HepG2 (cell line): ENCODE measurements around the gene FAAP20. TPM values are rescaled to one million over a fixed set of nuclear protein-coding genes. Genes with fewer than 3 reads are reported as not detected.

Source experiments
- CCDC6 ChIP-seq: sonication (generic); formaldehyde crosslinking; IDR thresholded peaks from 2 replicates; pipeline ENCODE4 v1.8.1; 2022; ENCODE audit warnings: mild to moderate bottlenecking, missing genetic modification reagents, moderate library complexity
- FOXO1 ChIP-seq: sonication (generic); formaldehyde crosslinking; IDR thresholded peaks from 2 replicates; pipeline ENCODE4 v1.4.0; 2020; ENCODE audit warnings: missing genetic modification reagents
- MTA1 ChIP-seq: sonication (generic); formaldehyde crosslinking; IDR thresholded peaks from 2 replicates; pipeline ENCODE4 v1.4.0; 2020; ENCODE audit warnings: missing genetic modification reagents, mild to moderate bottlenecking, borderline replicate concordance
- MTF2 ChIP-seq: sonication (generic); formaldehyde crosslinking; IDR thresholded peaks from 2 replicates; pipeline ENCODE4 v1.5.0; 2020; ENCODE audit warnings: missing genetic modification reagents, borderline replicate concordance
- MXD4 ChIP-seq: IDR thresholded peaks from 2 replicates; pipeline ENCODE4 v1.6.1; 2016; ENCODE audit warnings: mild to moderate bottlenecking, missing biosample characterization, missing genetic modification reagents
- MYC ChIP-seq: sonication (generic); formaldehyde crosslinking; IDR thresholded peaks from 2 replicates; pipeline ENCODE4 v1.9.0; 2021; ENCODE audit warnings: missing genetic modification reagents, borderline replicate concordance
- ONECUT2 ChIP-seq: sonication (generic); formaldehyde crosslinking; IDR thresholded peaks from 2 replicates; pipeline ENCODE4 v1.4.0; 2020; ENCODE audit warnings: missing genetic modification reagents
- RXRB ChIP-seq: IDR thresholded peaks from 2 replicates; pipeline ENCODE4 v1.6.1; 2016; ENCODE audit warnings: borderline replicate concordance, missing genetic modification reagents, missing compliant biosample characterization
- SCMH1 ChIP-seq: sonication (generic); formaldehyde crosslinking; IDR thresholded peaks from 2 replicates; pipeline ENCODE4 v1.9.0; 2021; ENCODE audit warnings: missing genetic modification reagents, mild to moderate bottlenecking, borderline replicate concordance
- SOX5 ChIP-seq: IDR thresholded peaks from 2 replicates; pipeline ENCODE4 v1.6.1; 2016; ENCODE audit warnings: borderline replicate concordance
- TOPORS ChIP-seq: sonication (generic); formaldehyde crosslinking; IDR thresholded peaks from 2 replicates; pipeline ENCODE4 v1.8.0; 2023; ENCODE audit warnings: mild to moderate bottlenecking, missing genetic modification reagents
- ZNF235 ChIP-seq: sonication (generic); formaldehyde crosslinking; IDR thresholded peaks from 2 replicates; pipeline ENCODE4 v1.8.1; 2023; ENCODE audit warnings: mild to moderate bottlenecking, missing genetic modification reagents, borderline replicate concordance
- ZNF253 ChIP-seq: sonication (generic); formaldehyde crosslinking; IDR thresholded peaks from 2 replicates; pipeline ENCODE4 v1.8.0; 2022; ENCODE audit warnings: mild to moderate bottlenecking, missing genetic modification reagents, borderline replicate concordance
- ZNF263 ChIP-seq: sonication (generic); formaldehyde crosslinking; IDR thresholded peaks from 2 replicates; pipeline ENCODE4 v1.4.0; 2020; ENCODE audit warnings: missing genetic modification reagents
- ZNF331 ChIP-seq: sonication (generic); formaldehyde crosslinking; IDR thresholded peaks from 2 replicates; pipeline ENCODE4 v1.4.0; 2020; ENCODE audit warnings: missing genetic modification reagents
- ZNF343 ChIP-seq: sonication (generic); formaldehyde crosslinking; IDR thresholded peaks from 2 replicates; pipeline ENCODE4 v1.4.0; 2020; ENCODE audit warnings: mild to moderate bottlenecking, missing genetic modification reagents
- ZNF432 ChIP-seq: sonication (generic); formaldehyde crosslinking; IDR thresholded peaks from 2 replicates; pipeline ENCODE4 v1.5.0; 2020; ENCODE audit warnings: missing genetic modification reagents, mild to moderate bottlenecking, borderline replicate concordance
- ZNF598 ChIP-seq: sonication (generic); formaldehyde crosslinking; IDR thresholded peaks from 2 replicates; pipeline ENCODE4 v1.5.1; 2020; ENCODE audit warnings: mild to moderate bottlenecking, missing genetic modification reagents, borderline replicate concordance
- ZNF781 ChIP-seq: sonication (generic); formaldehyde crosslinking; IDR thresholded peaks from 2 replicates; pipeline ENCODE4 v1.5.1; 2020; ENCODE audit warnings: borderline replicate concordance, mild to moderate bottlenecking, missing genetic modification reagents; ENCODE audit errors: not compliant biosample characterization
- polyA plus RNA-seq, 8 experiments: library from polyadenylated mRNA; depleted of rRNA in 3 of 8; stranded (reverse) in 7 of 8; unstranded in 1 of 8; fragments of >200 nt; fragmentation: Illumina TruSeq in 4 of 8; extraction: Trizol in 4 of 8; gene quantifications; 2 replicates each; pipeline versions ENCODE4 v1.2.1 to v1.2.3, GENCODE V29; 2011 to 2016; ENCODE audit warnings: low read depth in 4 of 8, missing spikeins in 1 of 8, mixed read lengths in 1 of 8; ENCODE audit not compliant: insufficient read depth in 1 of 8
- total RNA-seq, 5 experiments: library from RNA; depleted of rRNA; stranded (reverse); fragments of >200 nt; fragmentation: Illumina TruSeq; extraction: Trizol; gene quantifications; 2 replicates each; pipeline ENCODE4 v1.2.3, GENCODE V29; 2016; ENCODE audit warnings: low read depth in 1 of 5
- TF ChIP-seq, protein P1 (sequence below): sonication (generic); formaldehyde crosslinking; IDR thresholded peaks from 2 replicates; pipeline ENCODE4 v1.4.0; 2020; ENCODE audit warnings: missing genetic modification reagents, borderline replicate concordance
- TF ChIP-seq, protein P2 (sequence below): sonication (generic); formaldehyde crosslinking; IDR thresholded peaks from 2 replicates; pipeline ENCODE4 v1.9.0; 2022; ENCODE audit warnings: low read depth, missing genetic modification reagents
- TF ChIP-seq, protein P3 (sequence below): sonication (generic); formaldehyde crosslinking; IDR thresholded peaks from 2 replicates; pipeline ENCODE4 v1.8.1; 2023; ENCODE audit warnings: mild to moderate bottlenecking, missing genetic modification reagents

The FAAP20 gene
- total and polyA plus RNA-seq, 2 of the 13 experiments (the other 11 are each of a cell fraction or from before 2014, with no cell fraction given), result 9.6 to 10.8 TPM

DNA sequence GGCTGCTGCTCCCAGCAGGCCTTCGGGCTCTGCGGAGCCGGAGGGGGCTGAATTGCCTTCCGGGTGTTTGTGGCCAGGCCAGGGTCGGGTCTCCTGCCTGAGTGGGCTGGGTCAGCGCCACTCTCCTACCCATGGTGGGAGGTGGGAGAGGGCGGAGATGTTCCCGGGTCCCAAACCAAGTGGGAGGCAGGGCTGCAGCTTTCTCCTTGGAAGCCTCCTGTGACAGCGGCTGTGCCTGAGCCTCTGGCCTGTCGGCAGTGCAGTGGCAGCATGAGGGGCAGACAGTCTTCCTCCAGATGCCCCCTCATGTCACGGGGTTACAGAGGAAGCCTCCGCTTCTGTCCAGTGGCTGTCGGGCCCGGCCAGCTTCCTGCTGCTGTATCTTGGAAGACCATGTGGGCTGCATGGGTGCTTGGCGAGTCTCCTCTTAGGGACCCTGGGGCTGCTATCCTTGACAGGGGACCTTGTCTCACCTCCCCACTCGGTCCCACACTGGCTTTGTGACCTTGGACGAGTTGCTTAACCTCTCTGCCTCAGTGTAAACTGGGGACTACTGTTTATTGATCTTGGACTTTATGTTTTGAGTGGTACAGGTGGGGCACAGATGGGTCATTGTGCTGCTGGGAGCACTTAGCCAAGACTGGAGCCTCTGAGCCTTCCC is 37.8 kb upstream of the FAAP20 start (continued):
- TF ChIP-seq MTF2 (no peak), ZNF343 (CRISPR knock-in tag) (peak; percentile 84; the same call in 1 of the 2 replicates), FOXO1 (CRISPR knock-in tag) (peak; percentile 94), ZNF235 (no peak; the same call in 1 of the 2 replicates), ZNF781 (CRISPR knock-in tag) (no peak), ONECUT2 (CRISPR knock-in tag) (peak; percentile 93), MXD4 (CRISPR knock-in tag) (no peak; the same call in 1 of the 2 replicates), CCDC6 (CRISPR knock-in tag) (0 out of 2 replicates have a peak, but pooled peaks have one; percentile 21), TOPORS (no peak), ZNF253 (no peak), ZNF331 (peak; percentile 59; the same call in 1 of the 2 replicates), MTA1 (peak; percentile 37), MYC (CRISPR knock-in tag) (peak; percentile 30; the same call in 1 of the 2 replicates), RXRB (CRISPR knock-in tag) (peak; percentile 90), SOX5 (CRISPR knock-in tag) (peak; percentile 74; the same call in 1 of the 2 replicates), ZNF598 (no peak), SCMH1 (CRISPR knock-in tag) (no peak), ZNF432 (CRISPR knock-in tag) (no peak), ZNF263 (CRISPR knock-in tag) (peak; percentile 95)
- TF ChIP-seq, protein P1, sequence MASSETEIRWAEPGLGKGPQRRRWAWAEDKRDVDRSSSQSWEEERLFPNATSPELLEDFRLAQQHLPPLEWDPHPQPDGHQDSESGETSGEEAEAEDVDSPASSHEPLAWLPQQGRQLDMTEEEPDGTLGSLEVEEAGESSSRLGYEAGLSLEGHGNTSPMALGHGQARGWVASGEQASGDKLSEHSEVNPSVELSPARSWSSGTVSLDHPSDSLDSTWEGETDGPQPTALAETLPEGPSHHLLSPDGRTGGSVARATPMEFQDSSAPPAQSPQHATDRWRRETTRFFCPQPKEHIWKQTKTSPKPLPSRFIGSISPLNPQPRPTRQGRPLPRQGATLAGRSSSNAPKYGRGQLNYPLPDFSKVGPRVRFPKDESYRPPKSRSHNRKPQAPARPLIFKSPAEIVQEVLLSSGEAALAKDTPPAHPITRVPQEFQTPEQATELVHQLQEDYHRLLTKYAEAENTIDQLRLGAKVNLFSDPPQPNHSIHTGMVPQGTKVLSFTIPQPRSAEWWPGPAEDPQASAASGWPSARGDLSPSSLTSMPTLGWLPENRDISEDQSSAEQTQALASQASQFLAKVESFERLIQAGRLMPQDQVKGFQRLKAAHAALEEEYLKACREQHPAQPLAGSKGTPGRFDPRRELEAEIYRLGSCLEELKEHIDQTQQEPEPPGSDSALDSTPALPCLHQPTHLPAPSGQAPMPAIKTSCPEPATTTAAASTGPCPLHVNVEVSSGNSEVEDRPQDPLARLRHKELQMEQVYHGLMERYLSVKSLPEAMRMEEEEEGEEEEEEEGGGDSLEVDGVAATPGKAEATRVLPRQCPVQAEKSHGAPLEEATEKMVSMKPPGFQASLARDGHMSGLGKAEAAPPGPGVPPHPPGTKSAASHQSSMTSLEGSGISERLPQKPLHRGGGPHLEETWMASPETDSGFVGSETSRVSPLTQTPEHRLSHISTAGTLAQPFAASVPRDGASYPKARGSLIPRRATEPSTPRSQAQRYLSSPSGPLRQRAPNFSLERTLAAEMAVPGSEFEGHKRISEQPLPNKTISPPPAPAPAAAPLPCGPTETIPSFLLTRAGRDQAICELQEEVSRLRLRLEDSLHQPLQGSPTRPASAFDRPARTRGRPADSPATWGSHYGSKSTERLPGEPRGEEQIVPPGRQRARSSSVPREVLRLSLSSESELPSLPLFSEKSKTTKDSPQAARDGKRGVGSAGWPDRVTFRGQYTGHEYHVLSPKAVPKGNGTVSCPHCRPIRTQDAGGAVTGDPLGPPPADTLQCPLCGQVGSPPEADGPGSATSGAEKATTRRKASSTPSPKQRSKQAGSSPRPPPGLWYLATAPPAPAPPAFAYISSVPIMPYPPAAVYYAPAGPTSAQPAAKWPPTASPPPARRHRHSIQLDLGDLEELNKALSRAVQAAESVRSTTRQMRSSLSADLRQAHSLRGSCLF (CRISPR knock-in tag), result no peak
- TF ChIP-seq, protein P2, sequence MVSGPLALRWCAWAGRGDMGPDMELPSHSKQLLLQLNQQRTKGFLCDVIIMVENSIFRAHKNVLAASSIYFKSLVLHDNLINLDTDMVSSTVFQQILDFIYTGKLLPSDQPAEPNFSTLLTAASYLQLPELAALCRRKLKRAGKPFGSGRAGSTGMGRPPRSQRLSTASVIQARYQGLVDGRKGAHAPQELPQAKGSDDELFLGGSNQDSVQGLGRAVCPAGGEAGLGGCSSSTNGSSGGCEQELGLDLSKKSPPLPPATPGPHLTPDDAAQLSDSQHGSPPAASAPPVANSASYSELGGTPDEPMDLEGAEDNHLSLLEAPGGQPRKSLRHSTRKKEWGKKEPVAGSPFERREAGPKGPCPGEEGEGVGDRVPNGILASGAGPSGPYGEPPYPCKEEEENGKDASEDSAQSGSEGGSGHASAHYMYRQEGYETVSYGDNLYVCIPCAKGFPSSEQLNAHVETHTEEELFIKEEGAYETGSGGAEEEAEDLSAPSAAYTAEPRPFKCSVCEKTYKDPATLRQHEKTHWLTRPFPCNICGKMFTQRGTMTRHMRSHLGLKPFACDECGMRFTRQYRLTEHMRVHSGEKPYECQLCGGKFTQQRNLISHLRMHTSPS (CRISPR knock-in tag), result peak; percentile 54
- TF ChIP-seq, protein P3, sequence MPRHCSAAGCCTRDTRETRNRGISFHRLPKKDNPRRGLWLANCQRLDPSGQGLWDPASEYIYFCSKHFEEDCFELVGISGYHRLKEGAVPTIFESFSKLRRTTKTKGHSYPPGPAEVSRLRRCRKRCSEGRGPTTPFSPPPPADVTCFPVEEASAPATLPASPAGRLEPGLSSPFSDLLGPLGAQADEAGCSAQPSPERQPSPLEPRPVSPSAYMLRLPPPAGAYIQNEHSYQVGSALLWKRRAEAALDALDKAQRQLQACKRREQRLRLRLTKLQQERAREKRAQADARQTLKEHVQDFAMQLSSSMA (CRISPR knock-in tag), result no peak
